CD4-positive, alpha-beta T cell treated with Interferon gamma for 1 hour (primary cell): Measurements from ENCODE around the gene CORT.
"Not testable (repeated sequence)": the region's sequence is repeated elsewhere in the genome, so short reads cannot be mapped to it uniquely, and the experiment has no call there.

Experiments used
- DNase-seq: peaks from one replicate; pipeline ENCODE4 v3.0.0-alpha.2; 2020

The CORT gene, protein sequence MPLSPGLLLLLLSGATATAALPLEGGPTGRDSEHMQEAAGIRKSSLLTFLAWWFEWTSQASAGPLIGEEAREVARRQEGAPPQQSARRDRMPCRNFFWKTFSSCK

DNA sequence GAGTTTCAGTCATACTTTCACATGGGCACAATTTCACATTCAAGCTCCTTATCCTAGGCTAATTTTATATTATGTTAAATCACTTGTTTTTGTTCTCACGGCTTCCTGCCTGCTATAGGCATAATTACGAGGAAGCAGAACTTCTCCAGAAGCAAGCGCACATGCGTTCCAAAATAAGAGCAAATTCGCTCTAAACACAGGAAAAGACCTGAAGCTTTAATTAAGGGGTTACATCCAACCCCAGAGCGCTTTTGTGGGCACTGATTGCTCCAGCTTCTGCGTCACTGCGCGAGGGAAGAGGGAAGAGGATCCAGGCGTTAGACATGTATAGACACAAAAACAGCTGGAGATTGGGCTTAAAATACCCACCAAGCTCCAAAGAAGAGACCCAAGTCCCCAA lies at the start of gene CORT:
CORT (plus strand) TSS at position 281 of the 400 bp plus-strand sequence. CDS start 193 bp downstream, outside the sequence.
- DNase-seq, result no peak

DNA sequence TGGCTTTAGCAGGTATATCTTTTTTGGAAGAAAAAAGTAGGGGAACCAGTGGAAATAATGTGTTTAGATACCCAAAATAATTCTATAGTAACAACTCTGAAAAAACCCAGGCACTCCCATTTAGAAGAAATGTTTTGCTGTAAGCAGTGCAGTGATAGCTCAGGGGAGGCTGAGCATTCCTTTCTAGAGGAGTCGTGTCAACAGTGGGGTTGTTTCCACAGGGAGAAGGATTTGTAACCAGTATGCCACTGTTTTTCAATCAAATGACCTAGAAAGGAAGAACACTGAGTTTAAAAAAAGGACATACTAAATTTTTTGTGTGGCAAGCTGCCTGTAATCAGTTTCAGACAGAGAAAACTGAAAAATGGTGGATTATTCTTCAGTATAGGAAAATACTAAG lies 48.5 kb upstream of the CORT start:
- DNase-seq, result no peak

DNA sequence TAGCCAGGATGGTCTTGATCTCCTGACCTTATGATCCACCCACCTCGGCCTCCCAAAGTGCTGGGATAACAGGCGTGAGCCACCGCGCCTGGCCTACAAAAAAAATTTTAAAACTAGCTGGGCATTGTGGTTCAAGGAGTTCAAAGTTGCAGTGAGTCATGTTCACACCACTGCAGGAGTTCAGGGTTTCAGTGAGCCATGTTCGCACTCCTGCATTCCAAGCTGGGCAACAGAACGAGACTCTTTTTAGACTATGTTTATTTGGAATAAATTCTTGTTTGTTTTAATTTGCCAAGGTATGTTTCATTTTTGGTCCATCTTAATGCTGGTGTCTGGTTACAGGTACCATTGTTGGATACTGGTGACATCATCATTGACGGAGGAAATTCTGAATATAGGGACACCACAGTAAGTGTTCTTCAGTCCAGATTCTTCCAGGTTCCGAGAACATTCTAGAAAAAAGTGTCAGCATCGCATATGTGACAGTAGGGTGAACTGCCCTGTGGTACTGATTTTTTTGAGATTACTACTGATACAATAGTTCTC lies 47.0 kb upstream of the CORT start:
- no peak for DNase-seq

DNA sequence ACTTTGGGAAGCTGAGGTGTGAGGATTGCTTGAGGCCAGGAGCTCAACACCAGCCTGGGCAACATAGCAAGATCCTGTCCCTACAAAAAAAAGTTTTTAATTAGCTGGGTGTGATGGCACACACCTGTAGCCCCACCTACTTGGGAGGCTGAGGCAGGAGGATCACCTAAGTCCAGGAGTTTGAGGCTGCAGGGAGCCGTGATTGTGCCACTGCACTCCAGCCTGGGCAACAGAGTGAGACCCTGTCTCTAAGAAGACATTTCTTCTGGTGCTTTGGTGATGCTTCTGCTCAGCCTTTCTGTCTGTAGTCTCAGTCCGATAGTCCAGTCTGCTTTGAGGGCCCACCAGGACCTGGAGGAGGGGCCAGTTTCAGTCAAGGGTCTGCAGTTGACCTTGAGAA lies 42.6 kb upstream of the CORT start:
- no peak for DNase-seq

DNA sequence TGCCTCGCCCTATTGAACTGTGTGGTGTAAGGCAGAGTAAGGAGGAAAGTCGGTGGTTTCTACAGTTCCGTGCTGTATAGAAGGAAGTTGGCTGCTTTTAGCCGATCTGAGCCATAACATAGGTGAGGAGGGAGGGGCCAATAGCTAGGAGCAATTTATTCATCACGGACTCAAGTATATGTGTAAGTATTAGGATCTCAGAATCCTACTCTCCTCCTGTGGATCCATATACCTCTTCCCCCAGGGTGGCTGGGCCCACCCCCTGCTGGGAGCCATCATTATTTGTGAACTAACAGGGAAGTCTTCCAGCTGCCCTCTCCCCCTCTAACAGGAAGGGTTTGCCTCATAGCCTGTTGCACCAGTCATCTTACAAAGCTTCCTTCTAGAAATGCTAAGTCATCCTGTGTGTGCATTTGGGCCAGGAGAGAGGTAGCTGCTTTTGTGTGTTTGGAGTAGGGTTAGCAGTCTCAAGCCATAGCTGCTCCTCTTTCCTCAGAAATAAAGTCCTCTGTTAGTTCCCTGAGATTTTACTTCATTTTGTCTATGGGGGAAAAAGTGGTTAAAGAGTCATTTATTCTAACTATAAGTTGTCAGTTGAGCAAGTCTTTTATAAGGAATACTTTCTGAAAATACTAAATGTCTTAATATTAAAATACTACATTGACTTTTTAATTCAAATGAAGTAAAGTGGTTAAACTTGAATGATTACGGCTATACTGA lies 34.5 kb upstream of the CORT start:
- peak; percentile 28 for DNase-seq

DNA sequence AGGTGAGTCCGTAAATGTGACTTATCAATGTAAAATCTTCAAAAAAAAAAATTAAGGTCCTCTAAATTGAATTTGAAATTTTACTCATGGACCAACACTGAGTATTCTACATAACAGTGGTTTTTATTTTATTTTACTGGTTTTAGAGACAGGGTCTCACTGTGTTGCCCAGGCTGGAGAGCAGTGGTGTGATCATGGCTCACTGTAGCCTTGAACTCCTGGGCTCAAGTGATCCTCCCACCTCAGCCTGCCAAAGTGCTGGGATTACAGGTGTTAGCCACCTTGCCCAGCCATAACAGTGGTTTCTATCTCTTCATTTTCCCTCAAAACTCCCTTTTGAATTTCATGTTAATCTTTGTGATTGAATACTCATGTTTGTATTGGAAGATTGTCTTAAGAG lies 33.9 kb upstream of the CORT start:
- not testable (repeated sequence) for DNase-seq

DNA sequence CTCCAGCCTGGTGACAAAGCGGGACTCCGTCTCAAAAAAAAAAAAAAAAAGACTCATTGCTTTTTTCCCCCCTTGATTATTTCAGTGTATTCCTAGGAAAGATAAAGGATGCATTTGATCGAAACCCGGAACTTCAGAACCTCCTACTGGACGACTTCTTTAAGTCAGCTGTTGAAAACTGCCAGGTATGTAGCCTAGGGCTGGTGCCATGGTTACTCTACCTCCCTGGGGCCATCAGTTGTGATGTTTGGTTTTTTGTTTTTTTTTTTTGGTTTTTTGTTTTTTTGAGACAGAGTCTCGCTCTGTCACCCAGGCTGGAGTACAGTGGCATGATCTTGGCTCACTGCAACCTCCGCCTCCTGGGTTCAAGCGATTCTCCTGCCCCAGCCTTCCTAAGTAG lies 31.1 kb upstream of the CORT start:
- DNase-seq, result not testable (repeated sequence)

DNA sequence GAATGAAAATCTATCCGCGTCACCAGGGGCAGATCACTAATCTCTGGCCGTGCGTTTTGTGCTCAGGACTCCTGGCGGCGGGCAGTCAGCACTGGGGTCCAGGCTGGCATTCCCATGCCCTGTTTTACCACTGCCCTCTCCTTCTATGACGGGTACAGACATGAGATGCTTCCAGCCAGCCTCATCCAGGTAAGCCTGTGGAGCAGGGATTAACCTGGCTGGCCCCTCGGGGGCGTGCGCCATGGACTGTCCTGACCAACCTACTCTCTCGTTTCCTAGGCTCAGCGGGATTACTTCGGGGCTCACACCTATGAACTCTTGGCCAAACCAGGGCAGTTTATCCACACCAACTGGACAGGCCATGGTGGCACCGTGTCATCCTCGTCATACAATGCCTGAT lies 30.5 kb upstream of the CORT start:
- no peak for DNase-seq

DNA sequence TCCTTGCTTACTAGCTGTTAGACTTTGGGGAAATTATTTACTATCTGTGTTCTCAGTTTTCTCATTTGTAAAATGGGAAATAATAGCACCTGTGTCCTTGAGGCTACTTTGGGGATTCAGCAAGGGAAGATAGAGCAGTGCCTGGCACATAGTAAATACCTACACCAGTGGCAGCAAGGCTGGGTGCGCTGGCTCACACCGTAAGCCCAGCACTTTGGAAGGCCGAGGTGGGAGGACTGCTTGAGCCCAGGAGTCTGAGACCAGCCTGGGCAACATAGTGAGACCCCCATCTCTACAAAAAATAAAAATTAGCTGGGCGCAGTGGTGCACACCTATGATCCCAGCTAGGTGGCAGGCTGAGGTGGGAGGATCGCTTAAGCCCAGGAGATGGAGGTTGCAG lies 28.2 kb upstream of the CORT start:
- DNase-seq, result no peak

DNA sequence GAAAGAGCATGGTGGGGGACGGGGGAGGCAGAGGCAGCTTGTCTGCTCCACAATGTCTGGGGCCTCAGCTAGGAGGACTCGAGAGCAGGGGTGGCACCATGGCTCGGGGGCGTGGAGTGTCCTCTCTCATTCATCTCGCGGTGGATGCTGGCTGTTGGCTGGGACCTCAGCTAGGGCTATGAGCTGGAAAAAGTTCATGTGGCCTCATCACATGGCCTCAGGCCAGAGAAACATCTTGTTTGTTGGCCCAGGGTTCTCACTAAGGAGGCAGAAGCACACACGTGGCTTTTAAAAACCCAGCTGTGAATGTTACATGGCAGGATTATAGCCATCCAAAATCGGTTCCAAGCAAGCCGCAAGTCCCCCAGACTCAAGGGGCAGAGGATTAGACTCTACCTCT lies 25.8 kb upstream of the CORT start:
- no peak for DNase-seq

DNA sequence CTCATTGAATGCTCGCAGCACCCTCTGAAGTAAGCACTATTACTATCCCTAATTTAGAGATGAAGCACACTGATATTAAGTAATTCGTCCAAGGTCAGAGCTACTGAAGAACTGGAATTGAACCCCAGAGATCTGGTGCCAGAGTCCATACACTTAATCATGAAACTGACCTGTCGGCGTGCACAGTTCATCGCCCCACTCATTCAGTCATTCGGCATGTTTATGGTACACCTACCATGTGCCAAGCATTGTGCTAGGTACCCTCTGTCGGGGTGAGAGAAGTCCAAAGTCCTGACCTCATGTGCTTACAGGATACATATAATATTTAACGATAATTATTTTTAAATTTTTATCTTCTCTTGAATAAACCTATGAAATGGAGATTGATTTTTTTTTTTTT lies 25.2 kb upstream of the CORT start:
- DNase-seq, result no peak

DNA sequence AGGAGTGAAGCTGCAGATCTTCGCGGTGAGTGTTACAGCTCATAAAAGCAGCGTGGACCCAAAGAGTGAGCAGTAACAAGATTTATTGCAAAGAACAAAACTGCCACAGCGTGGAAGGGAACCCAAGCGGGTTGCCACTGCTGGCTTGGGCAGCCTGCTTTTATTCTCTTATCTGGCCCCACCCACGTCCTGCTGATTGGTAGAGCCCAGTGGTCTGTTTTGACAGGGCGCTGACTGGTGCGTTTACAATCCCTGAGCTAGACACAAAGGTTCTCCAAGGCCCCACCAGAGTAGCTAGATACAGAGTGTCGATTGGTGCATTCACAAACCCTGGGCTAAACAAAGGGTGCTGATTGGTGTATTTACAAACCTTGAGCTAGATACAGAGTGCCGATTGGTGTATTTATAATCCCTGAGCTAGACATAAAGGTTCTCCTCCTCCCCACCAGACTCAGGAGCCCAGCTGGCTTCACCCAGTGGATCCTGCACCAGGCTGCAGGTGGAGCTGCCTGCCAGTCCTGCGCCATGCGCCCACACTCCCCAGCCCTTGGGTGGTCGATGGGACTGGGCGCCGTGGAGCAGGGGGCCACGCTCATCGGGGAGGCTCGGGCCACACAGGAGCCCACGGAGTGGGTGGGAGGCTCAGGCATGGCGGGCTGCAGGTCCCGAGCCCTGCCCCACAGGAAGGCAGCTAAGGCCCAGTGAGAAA lies 23.9 kb upstream of the CORT start:
- not testable (repeated sequence) for DNase-seq

DNA sequence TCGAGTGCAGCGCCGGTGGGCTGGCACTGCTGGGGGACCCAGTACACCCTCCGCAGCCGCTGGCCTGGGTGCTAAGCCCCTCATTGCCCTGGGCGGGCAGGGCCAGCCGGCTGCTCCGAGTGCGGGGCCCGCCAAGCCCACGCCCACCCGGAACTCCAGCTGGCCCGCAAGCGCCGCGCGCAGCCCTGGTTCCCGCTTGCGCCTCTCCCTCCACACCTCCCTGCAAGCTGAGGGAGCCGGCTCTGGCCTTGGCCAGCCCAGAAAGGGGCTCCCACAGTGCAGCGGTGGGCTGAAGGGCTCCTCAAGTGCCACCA lies 23.3 kb upstream of the CORT start:
- DNase-seq, result not testable (repeated sequence)

DNA sequence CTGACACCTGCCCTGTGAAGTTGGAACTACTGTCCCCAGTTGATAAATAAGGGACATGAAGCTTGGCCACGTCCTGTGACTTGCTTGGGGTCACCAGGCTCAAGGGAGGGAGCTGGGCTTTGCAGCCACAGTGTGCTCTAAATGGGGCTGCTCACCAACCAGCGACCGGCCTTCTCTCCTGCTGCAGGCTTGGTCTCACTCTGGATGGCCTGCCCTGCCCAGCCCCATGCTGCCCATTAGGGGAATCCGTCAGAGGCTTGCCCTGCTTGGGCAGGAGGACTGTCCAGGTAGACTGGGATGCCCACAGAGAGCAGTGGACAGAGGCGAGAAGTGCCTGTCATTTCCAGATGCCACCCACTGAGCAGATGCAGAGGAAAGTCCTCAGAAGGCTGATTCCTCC lies 20.8 kb upstream of the CORT start:
- no peak for DNase-seq

DNA sequence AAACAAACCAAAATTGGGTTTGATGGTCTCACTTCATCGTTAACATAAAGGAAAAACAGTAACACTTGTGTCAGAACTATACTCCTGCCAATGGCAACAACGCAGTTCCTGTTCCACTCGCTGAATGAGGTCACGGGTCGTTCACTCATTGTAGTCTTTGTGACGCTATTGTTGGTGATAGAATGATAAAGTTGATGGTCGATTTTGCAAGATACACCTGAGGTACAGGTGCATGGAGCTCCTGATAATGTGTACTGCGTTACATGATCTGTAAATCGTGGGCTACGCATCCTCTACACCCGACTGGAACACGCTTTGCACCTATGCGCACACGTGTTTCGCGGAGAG lies 20.0 kb upstream of the CORT start:
- peak; percentile 7 for DNase-seq

DNA sequence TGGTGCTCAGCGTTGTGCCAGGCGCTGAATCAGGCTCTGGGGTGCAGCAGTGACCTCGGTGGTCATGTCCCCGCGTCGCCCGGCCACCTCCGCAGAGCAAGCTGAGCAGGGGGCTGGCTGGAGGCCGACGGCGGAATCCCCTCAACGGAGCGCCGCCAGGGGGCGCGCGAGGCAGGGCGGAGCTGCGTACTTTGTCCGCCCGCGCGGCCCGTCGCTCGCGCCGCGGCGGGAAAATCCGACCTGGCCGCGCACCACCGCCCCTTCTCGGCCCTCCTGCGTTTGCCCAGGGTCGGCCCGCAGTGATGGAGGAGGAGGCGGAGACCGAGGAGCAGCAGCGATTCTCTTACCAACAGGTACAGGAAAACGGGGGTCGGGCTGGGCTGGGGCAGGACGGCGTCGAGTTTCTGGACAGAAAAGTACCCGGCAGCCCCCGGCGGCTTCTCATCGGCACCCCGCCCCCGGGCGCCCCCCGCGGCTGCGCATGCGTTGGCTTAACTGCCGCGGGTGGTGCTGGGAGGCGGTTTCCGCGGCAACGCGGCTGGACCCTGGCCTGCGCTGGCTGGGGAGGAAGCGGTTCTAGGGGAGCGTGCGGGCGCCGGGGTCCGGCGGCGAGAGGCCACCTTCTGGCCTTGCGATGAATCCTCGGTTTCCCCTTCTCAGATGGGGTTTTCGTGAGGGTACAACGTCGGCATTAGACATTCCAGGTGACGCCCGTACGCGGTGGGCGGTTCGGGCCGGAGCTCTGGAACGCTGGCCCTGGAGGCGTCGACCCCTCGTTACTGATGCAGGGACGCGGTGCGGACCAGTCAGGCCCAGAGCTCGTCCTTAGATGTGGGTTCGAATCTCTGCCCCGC lies 19.4 kb upstream of the CORT start, which contains the start of gene CENPS:
CENPS (plus strand) TSS at position 218 of the 854 bp plus-strand sequence; CDS start at position 303, 85 bp downstream.
- peak; percentile 80 for DNase-seq

DNA sequence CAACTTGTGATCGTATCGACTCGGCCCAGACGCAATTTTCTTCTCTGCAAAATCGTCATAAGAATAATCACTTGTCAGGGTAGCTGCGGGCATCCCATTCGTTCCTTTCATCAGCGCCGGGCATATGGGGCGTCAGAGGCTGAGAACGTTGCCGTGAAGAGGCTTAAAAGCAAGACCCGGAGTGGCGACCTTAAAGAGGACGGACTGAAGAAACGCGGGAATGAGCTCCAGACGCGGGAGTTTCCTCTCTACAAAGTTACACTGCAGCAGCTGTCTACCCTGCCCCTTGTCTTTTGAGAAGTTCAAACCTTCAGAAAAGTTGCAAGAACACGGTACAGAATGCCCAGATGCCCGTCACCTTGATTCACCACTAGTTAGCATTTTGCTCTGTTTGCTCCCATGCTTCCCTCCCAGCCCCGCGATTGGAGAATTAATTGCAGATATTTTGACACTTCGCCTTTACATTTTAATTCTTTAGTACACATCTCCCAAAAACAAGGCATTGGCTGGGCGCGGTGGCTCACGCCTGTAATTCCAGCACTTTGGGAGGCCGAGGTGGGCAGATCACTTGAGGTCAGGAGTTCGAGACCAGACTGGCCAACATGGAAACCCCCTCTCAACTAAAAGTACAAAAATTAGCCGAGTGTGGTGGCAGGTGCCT lies 18.6 kb upstream of the CORT start:
- no peak for DNase-seq

DNA sequence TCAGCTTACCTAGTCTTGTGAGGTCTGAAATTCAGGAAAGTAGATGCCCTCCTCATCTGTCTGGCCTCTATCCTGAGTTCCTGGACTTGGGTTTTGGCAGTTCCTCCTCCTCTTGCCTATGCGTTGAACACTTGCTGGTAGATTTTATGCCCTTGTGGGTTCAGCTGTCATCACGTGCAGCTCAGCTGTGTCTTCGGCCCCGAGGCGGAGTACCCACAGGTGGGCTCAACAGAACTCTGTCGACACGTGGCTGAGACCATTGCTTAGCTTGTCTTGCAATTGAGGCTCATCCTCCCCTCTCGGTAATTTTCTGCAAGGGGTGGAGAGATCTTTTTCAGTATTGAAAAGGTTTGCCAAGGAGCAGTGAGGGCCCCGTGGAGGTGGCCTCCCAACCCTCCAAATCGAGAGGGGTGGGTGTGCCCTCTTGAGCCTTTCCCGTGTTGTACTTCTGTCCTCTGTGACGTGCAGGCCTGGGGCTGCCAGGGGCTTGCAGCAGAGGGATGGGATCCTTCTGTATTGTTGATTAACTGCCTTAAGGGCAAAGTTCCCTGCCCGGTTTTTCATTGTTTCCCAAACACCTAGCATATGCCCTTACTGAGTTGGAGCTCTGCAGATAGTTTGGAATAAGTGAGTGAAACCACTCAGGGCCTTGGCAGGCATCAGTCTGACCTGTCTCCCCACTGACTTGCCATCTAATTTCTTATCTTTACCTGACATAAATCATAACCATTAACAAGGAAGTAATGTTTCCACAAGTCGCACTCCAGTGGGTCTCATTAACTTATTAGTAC lies 16.7 kb upstream of the CORT start:
- DNase-seq, result no peak

DNA sequence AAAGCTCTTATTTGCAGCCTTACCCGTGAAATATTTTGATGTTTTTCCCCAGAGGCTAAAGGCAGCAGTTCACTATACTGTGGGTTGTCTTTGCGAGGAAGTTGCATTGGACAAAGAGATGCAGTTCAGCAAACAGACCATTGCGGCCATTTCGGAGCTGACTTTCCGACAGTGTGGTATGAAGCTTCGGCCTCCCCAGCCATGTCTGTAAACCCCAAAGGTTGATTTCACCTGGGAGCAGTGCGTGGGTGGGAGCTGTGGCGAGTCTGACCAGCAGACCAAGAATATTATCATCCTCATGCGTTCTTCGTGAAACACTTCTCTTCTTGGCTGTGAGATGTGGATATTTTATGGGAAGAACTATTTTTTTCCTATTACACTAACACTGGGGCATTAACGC lies 16.0 kb upstream of the CORT start:
- DNase-seq, result no peak

DNA sequence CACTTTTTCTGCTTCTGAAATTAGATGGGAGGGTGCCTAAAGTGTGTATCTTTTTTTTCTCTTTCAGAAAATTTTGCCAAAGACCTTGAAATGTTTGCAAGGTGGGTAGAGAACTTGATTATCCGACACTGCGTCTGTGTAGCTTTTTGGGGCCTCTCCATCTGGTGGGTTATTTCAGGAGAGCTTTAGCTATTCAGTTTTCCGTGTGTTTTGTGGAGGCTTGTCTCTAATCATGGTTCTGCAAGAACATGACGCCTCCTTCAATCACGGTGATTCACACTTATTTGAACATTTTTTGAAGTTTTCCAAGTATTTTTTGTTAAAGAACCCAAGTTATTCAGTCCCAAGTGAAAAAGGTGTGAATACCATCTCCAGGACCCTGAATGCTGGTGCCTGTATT lies 15.2 kb upstream of the CORT start:
- DNase-seq, result no peak

DNA sequence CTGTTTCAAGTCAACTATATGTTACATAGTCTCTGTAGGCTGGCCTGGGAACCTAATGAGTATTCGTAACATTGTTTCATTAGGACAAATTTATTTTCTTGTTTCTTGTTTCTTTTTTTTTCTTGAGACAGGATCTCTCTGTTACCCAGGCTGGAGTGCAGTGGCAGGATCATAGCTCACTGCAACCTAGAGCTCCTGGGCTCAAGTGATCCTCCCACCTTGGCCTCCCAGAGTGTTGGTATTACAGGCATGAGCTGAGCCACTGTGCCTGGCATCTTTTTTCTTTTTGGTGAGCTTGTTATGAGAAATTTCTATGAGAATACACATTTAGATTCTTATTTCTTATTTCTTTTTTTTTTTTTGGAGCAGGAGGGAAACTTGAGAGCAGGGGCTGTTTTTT lies 12.8 kb upstream of the CORT start:
- no peak for DNase-seq

DNA sequence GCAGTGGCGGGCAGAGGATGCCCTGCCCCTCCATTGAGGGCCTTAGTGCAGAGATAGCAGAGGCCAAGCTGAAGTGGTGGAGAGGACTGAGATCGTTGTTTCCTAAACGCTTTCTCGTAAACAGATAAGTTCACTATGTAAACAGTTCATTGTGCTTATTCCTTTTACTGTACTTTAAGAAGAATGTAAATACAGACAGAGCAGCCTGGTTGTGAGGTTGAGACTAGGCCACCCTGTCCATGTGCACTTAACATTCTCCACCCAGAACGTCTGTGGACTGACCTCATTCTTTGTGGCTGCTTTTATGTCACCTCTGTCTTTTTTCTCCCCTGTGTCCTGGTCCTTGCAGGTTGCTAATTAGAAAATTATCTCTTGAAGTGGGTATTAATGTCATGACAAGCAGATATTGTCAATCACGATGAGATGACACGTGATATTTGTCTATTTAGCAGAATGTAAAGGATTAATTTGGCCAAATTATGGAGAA lies 11.1 kb upstream of the CORT start:
- DNase-seq, result no peak
